B cell (primary cell): ENCODE measurements around the gene HS3ST3A1. TPM values are rescaled to one million over a fixed set of nuclear protein-coding genes. Genes with fewer than 3 reads are reported as not detected.

Experiments
- ATAC-seq: fragments of 200-7000 bp; cut with Tn5 transposase; one replicate; pipeline ENCODE4 v1.10.0; 2021; ENCODE audit warnings: low read depth, mild to moderate bottlenecking, moderate number of reproducible peaks, moderate library complexity
- CTCF ChIA-PET: fragments of 350-600 bp; sonication (Branson Sonifier 250); formaldehyde crosslinking; loops from one replicate; lab custom pipeline; 2021; ENCODE audit warnings: antibody characterized with exemption, inconsistent platforms; lab: Charles Lee
- POLR2A ChIA-PET: fragments of 350-600 bp; sonication (Branson Sonifier 250); formaldehyde crosslinking; loops from one replicate; lab custom pipeline; 2021; ENCODE audit warnings: antibody characterized with exemption; lab: Charles Lee
- DNase-seq: peaks from one replicate; pipeline ENCODE4 v3.0.0; 2013
- H2AFZ ChIP-seq: 2 replicates; pipeline ENCODE4 v1.6.1; 2012; ENCODE audit warnings: mild to moderate bottlenecking, low read depth, low read length; ENCODE audit not compliant: insufficient read depth, poor library complexity, severe bottlenecking
- H3K27ac ChIP-seq, 2 donors: 1 replicate in 1 of 2; 2 replicates in 1 of 2; pipeline ENCODE4 v1.5.1; 2012 to 2013; ENCODE audit warnings: low read length in 2 of 2, mild to moderate bottlenecking in 2 of 2, moderate library complexity in 1 of 2
- H3K27me3 ChIP-seq, 4 experiments: fragments of 200-600 bp in 1 of 4; sonication (generic) in 1 of 4; replicated peaks in 1 of 4; 1 replicate in 2 of 4; 2 replicates in 2 of 4; pipeline versions ENCODE4 v1.6.1 to v1.7.0; 2013 to 2016; ENCODE audit warnings: low read length in 3 of 4, mild to moderate bottlenecking in 2 of 4, mixed read lengths in 1 of 4, moderate library complexity in 1 of 4; ENCODE audit not compliant: insufficient read depth in 4 of 4, control insufficient read depth in 3 of 4; ENCODE audit errors: control extremely low read depth in 1 of 4
- H3K36me3 ChIP-seq, 2 experiments: replicated peaks in 1 of 2; 1 replicate in 1 of 2; 2 replicates in 1 of 2; pipeline versions ENCODE4 v1.6.1 to v1.7.1; 2013; ENCODE audit warnings: low read length in 1 of 2; ENCODE audit not compliant: insufficient read depth in 2 of 2, control insufficient read depth in 1 of 2; ENCODE audit errors: control extremely low read depth in 1 of 2, extremely low read depth in 1 of 2
- H3K4me1 ChIP-seq, 2 donors: fragments of 200-600 bp in 1 of 2; sonication (generic) in 1 of 2; 1 replicate in 1 of 2; 2 replicates in 1 of 2; pipeline versions ENCODE4 v1.5.1 to v1.6.1; 2013 to 2017; ENCODE audit warnings: low read length in 2 of 2; ENCODE audit not compliant: control insufficient read depth in 2 of 2, insufficient read depth in 2 of 2
- H3K4me2 ChIP-seq: replicated peaks from 2 replicates; pipeline ENCODE3; 2012; ENCODE audit warnings: mild to moderate bottlenecking, low read depth, low read length; ENCODE audit not compliant: poor library complexity, severe bottlenecking
- H3K4me3 ChIP-seq, 5 experiments: fragments of 200-600 bp in 1 of 5; sonication (generic) in 1 of 5; 1 replicate in 3 of 5; 2 replicates in 2 of 5; pipeline versions ENCODE4 v1.5.1 to v1.7.0; 2011 to 2016; ENCODE audit warnings: low read length in 4 of 5, mild to moderate bottlenecking in 4 of 5, low read depth in 2 of 5, control low read depth in 1 of 5, moderate library complexity in 1 of 5; ENCODE audit not compliant: insufficient read depth in 1 of 5; ENCODE audit errors: control extremely low read depth in 1 of 5, extremely low read depth in 1 of 5
- H3K79me2 ChIP-seq: fragments of 200-600 bp; sonication (generic); one replicate; pipeline ENCODE4 v1.6.0; 2016; ENCODE audit warnings: low read length; ENCODE audit not compliant: control insufficient read depth, insufficient read depth
- H3K9ac ChIP-seq: fragments of 200-600 bp; sonication (generic); 2 replicates; pipeline ENCODE4 v1.6.1; 2017; ENCODE audit warnings: mild to moderate bottlenecking, low read length, moderate library complexity
- H3K9me3 ChIP-seq, 3 donors: one replicate each; pipeline versions ENCODE4 v1.6.1 to v1.7.1; 2013; ENCODE audit warnings: low read length in 2 of 3; ENCODE audit not compliant: control insufficient read depth in 2 of 3, insufficient read depth in 1 of 3; ENCODE audit errors: control extremely low read depth in 1 of 3
- H4K20me1 ChIP-seq: 2 replicates; pipeline ENCODE4 v1.6.0; 2012; ENCODE audit warnings: mild to moderate bottlenecking, low read length; ENCODE audit not compliant: insufficient read depth, control insufficient read depth, poor library complexity, severe bottlenecking
- H3K27ac Mint-ChIP-seq: one replicate; pipeline ENCODE4 v1.8.0; 2021; ENCODE audit warnings: mixed read lengths
- H3K27me3 Mint-ChIP-seq: one replicate; pipeline ENCODE4 v1.8.0; 2021; ENCODE audit warnings: mixed read lengths
- H3K4me1 Mint-ChIP-seq: one replicate; pipeline ENCODE4 v1.8.0; 2021; ENCODE audit warnings: mixed read lengths
- H3K4me3 Mint-ChIP-seq: one replicate; pipeline ENCODE4 v1.8.0; 2021; ENCODE audit warnings: mixed read lengths
- H3K9me3 Mint-ChIP-seq: one replicate; pipeline ENCODE4 v1.8.0; 2022; ENCODE audit warnings: mixed read lengths; ENCODE audit not compliant: insufficient read depth
- CTCF ChIP-seq: fragments of 200-600 bp; IDR thresholded peaks from one replicate; pipeline ENCODE4 v1.8.0; 2022; ENCODE audit warnings: antibody characterized with exemption, mild to moderate bottlenecking
- EZH2 ChIP-seq: IDR thresholded peaks from 2 replicates; pipeline ENCODE4 v1.6.1; 2012; ENCODE audit warnings: borderline replicate concordance, low read depth, mild to moderate bottlenecking, moderate library complexity, low read length; ENCODE audit not compliant: insufficient read depth, poor library complexity, severe bottlenecking
- WGBS: methylation state at CpG from one replicate; pipeline ENCODE4 v1.1.5; 2013; ENCODE audit warnings: missing lambda C conversion rate; ENCODE audit not compliant: insufficient coverage; 5-methylcytosine and 5-hydroxymethylcytosine counted together
- intact Hi-C: fragments of 100-400 bp; cut with micrococcal nuclease; formaldehyde crosslinking; loops from one replicate; pipeline ENCODE4 v1.10.0; 2022
- polyA minus RNA-seq: library from RNA; depleted of rRNA, polyadenylated mRNA; stranded (reverse); fragments of >200 nt; gene quantifications from 2 replicates; pipeline ENCODE4 v1.2.3, GENCODE V29; 2012
- polyA plus RNA-seq: library from polyadenylated mRNA; depleted of rRNA; stranded (reverse); fragments of >200 nt; gene quantifications from 2 replicates; pipeline ENCODE4 v1.2.3, GENCODE V29; 2012
- total RNA-seq, 2 donors: library from RNA; stranded (reverse); fragments of 120-200 nt in 1 of 2; gene quantifications; 1 replicate in 1 of 2; 2 replicates in 1 of 2; pipeline versions ENCODE4 v1.2.3 to v1.2.4, GENCODE V29; 2013 to 2022

Gene HS3ST3A1
- total RNA-seq (0.17 TPM in 1 of 2 replicates, not detected in the other), polyA plus RNA-seq (0.52 and 0.75 TPM in 2 replicates), polyA minus RNA-seq (0.09 and 0.71 TPM in 2 replicates)
- total RNA-seq (2013): 0.14 TPM

GRCh38 chr17:13601776-13602551 lies at the start of gene HS3ST3A1:
HS3ST3A1 (minus strand) TSS chr17:13601929; CDS start chr17:13601129, 800 bp downstream.
- H3K27ac ChIP-seq: no peak within 1 kb of the TSS
- peak; percentile 11 for DNase-seq
- H3K9me3 ChIP-seq: peaks cover 0 to 6% (median 0%) of the 10 kb centered on the region in 3 donors
- peak within 1 kb of the TSS; percentile 45 for H3K4me2 ChIP-seq
- Mint-ChIP-seq H3K4me1 (peaks cover 10% of the 10 kb centered on the region), H3K27ac (no peak within 1 kb of the TSS), H3K27me3 (peaks cover 55% of the 10 kb centered on the region), H3K9me3 (no peaks in the 10 kb centered on the region), H3K4me3 (peak within 1 kb of the TSS; percentile 75)
- CTCF ChIA-PET: no interaction called here
- no peak within 1 kb of the TSS for H3K9ac ChIP-seq
- H3K4me1 ChIP-seq: peaks cover 7 to 13% of the 10 kb centered on the region in 2 donors
- TF ChIP-seq CTCF (no peak), EZH2 (no peak)
- 3% methylated on average over 60 of the region's 61 CpGs for WGBS
- no peak for ATAC-seq
- H2AFZ ChIP-seq: peak within 1 kb of the TSS; percentile 27
- H3K4me3 ChIP-seq: no peak within 1 kb of the TSS
- no peaks in the 10 kb centered on the region for H3K36me3 ChIP-seq
- POLR2A ChIA-PET: no interaction called here
- intact Hi-C loops: no loop called here
- no peaks in the 10 kb centered on the region for H3K79me2 ChIP-seq
- peaks cover 0 to 25% (median 18%) of the 10 kb centered on the region in 4 experiments for H3K27me3 ChIP-seq
- H4K20me1 ChIP-seq: no peaks in the 10 kb centered on the region

- Histone ChIP-seq H3K27ac (no peak overlapping the region), H3K9me3 (no peaks in the 10 kb centered on the region), H3K4me3 (no peak overlapping the region), H3K79me2 (no peaks in the 10 kb centered on the region), H4K20me1 (no peaks in the 10 kb centered on the region), H3K9ac (no peak overlapping the region), H3K36me3 (no peaks in the 10 kb centered on the region), H2AFZ (no peak overlapping the region), H3K4me2 (no peak overlapping the region), H3K27me3 (no peaks in the 10 kb centered on the region), H3K4me1 (no peaks in the 10 kb centered on the region)
- intact Hi-C loops: no loop called here
- ChIA-PET CTCF (no interaction called here), POLR2A (no interaction called here)
- no peaks in the 10 kb centered on the region for H3K9me3 Mint-ChIP-seq
- H3K27me3 Mint-ChIP-seq: peaks cover 8% of the 10 kb centered on the region
- no peak for TF ChIP-seq EZH2
- TF ChIP-seq CTCF: no peak
- no peaks in the 10 kb centered on the region for H3K4me1 Mint-ChIP-seq
- no peak overlapping the region for H3K4me3 Mint-ChIP-seq
- ATAC-seq: no peak
- no peak for DNase-seq
- no peak overlapping the region for H3K27ac Mint-ChIP-seq
- 79% methylated on average over 4 of the region's 4 CpGs for WGBS
Measured at GRCh38 chr17:13650096-13650675, 48.5 kb upstream of the HS3ST3A1 start.
